Keratinocyte (primary cell): Measurements from ENCODE around the gene BTG1.

Experiments
- CTCF ChIP-seq, 3 experiments: IDR thresholded peaks in 1 of 3; conservative IDR thresholded peaks in 1 of 3; optimal IDR thresholded peaks in 1 of 3; 2 replicates in 2 of 3; 3 replicates in 1 of 3; pipeline versions ENCODE3 to v1.5.1; 2011; ENCODE audit warnings: low read length in 3 of 3, mild to moderate bottlenecking in 3 of 3, moderate library complexity in 2 of 3, control low read depth in 1 of 3, inconsistent platforms in 1 of 3; ENCODE audit not compliant: insufficient read depth in 2 of 3; ENCODE audit errors: extremely low read depth in 1 of 3
- EZH2 ChIP-seq: IDR thresholded peaks from one replicate; pipeline ENCODE4 v1.6.1; 2012; ENCODE audit warnings: inconsistent platforms, mild to moderate bottlenecking, low read length, moderate library complexity

DNA sequence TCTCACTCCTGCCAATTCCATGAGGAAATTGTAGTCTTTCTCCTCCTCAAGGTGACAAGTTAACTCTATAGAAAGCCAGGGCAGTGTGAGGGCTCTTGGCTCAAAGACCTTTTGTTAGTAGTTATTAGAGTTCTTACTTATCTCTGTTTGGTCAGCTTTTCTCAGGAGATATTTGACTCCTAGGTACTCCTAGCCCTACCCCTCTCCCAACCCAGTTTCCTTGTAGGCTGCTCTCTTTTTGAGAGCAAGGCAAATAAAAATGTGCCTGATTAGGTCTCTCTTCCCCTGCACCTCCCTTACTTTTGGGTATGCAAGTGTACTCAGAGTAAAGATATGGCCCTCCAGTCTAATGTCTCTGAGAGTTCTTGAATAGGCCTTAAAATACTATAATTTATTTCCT, 23.8 kb downstream of the BTG1 start:
- no peak for TF ChIP-seq CTCF (optimal IDR thresholded peaks at IDR 0.05 in 1 of 3, IDR thresholded peaks at IDR 0.05 in 1 of 3, conservative IDR thresholded peaks at IDR 0.05 in 1 of 3; ENCODE audit: extremely low read depth in 1 of 3, insufficient read depth in 2 of 3, low read length in 3 of 3)
- TF ChIP-seq EZH2 = no peak
